ENCODE results near the gene ZNF629.

ZNF629 gene

GRCh38 chr16:30728899-30729672, 57.9 kb downstream of the ZNF629 start:
- Mint-ChIP-seq H3K4me3 (no peak overlapping the region), H3K27ac (no peak overlapping the region), H3K36me3 (ENCODE audit: low read depth) (peaks cover 78% of the 10 kb centered on the region), H3K9me3 (no peaks in the 10 kb centered on the region), H3K27me3 (ENCODE audit: low read depth, poor library complexity) (peaks cover 7% of the 10 kb centered on the region), H3K4me1 (no peaks in the 10 kb centered on the region)
- DNase-seq = no peak
- no peak for TF ChIP-seq CTCF (IDR thresholded peaks at IDR 0.05)
